ENCODE data around the gene CST9.

Gene CST9

GRCh38 chr20:23634044-23634801, 28.5 kb upstream of the CST9 start:
- in situ Hi-C loops (cut with MboI; ENCODE audit: low sequenced_read_pairs, unreplicated experiment) = no loop called here
- TF ChIP-seq CTCF (IDR thresholded peaks at IDR 0.05; ENCODE audit: borderline replicate concordance, control extremely low read depth, extremely low read depth, insufficient read depth, missing control alignments) = no peak
- no peak for DNase-seq (ENCODE audit: low spot score)

- TF ChIP-seq CTCF (IDR thresholded peaks at IDR 0.05; ENCODE audit: borderline replicate concordance, control extremely low read depth, extremely low read depth, insufficient read depth, missing control alignments) = no peak
- DNase-seq (ENCODE audit: low spot score) = no peak
- in situ Hi-C loops (cut with MboI; ENCODE audit: low sequenced_read_pairs, unreplicated experiment) = no loop called here
These were observed 27.2 kb upstream of the CST9 start for GRCh38 chr20:23632711-23633573.

GRCh38 chr20:23631981-23632710, 26.4 kb upstream of the CST9 start:
- DNase-seq (ENCODE audit: low spot score) = no peak
- in situ Hi-C loops (cut with MboI; ENCODE audit: low sequenced_read_pairs, unreplicated experiment) = no loop called here
- TF ChIP-seq CTCF (IDR thresholded peaks at IDR 0.05; ENCODE audit: borderline replicate concordance, control extremely low read depth, extremely low read depth, insufficient read depth, missing control alignments) = no peak

GRCh38 chr20:23631226-23631822, 25.6 kb upstream of the CST9 start:
- DNase-seq (ENCODE audit: low spot score) = no peak
- in situ Hi-C loops (cut with MboI; ENCODE audit: low sequenced_read_pairs, unreplicated experiment) = no loop called here
- no peak for TF ChIP-seq CTCF (IDR thresholded peaks at IDR 0.05; ENCODE audit: borderline replicate concordance, control extremely low read depth, extremely low read depth, insufficient read depth, missing control alignments)

- in situ Hi-C loops (cut with MboI; ENCODE audit: low sequenced_read_pairs, unreplicated experiment) = no loop called here
- TF ChIP-seq CTCF (IDR thresholded peaks at IDR 0.05; ENCODE audit: borderline replicate concordance, control extremely low read depth, extremely low read depth, insufficient read depth, missing control alignments) = no peak
- DNase-seq (ENCODE audit: low spot score) = no peak
These were observed 24.7 kb upstream of the CST9 start for GRCh38 chr20:23630392-23630849.
